ACC112 (cell line): ENCODE data around the gene ABCG2.
A peak's percentile ranks its signal among the peaks of the same experiment; 100 is the strongest.

Source experiments
- H2AFZ ChIP-seq: fragments of 200-600 bp; sonication (generic); one replicate; pipeline ENCODE4 v1.6.0; 2017; ENCODE audit warnings: antibody characterized with exemption, low read length; ENCODE audit not compliant: unreplicated experiment
- H3K27ac ChIP-seq: fragments of 200-600 bp; sonication (generic); 2 replicates; pipeline ENCODE4 v1.5.1; 2014; ENCODE audit warnings: low read depth, mild to moderate bottlenecking, antibody characterized with exemption, low read length, moderate library complexity
- H3K27me3 ChIP-seq: fragments of 200-600 bp; sonication (generic); 2 replicates; pipeline ENCODE4 v1.6.1; 2014; ENCODE audit warnings: mild to moderate bottlenecking, antibody characterized with exemption, low read length, moderate library complexity, mixed read lengths; ENCODE audit not compliant: insufficient read depth
- H3K36me3 ChIP-seq: fragments of 200-600 bp; sonication (generic); 2 replicates; pipeline ENCODE4 v1.6.1; 2016; ENCODE audit warnings: mild to moderate bottlenecking, antibody characterized with exemption, low read length, moderate library complexity, mixed read lengths; ENCODE audit not compliant: insufficient read depth
- H3K4me1 ChIP-seq: fragments of 200-600 bp; sonication (generic); one replicate; pipeline ENCODE4 v1.6.1; 2016; ENCODE audit warnings: low read length, mixed read lengths; ENCODE audit not compliant: insufficient read depth, unreplicated experiment, control insufficient read depth
- H3K4me3 ChIP-seq: fragments of 200-600 bp; sonication (generic); 2 replicates; pipeline ENCODE4 v1.5.1; 2014; ENCODE audit warnings: mild to moderate bottlenecking, low read depth, low read length
- H3K79me2 ChIP-seq: fragments of 200-600 bp; sonication (generic); one replicate; pipeline ENCODE4 v1.6.0; 2016; ENCODE audit warnings: low read length; ENCODE audit not compliant: control insufficient read depth, unreplicated experiment, insufficient read depth

ABCG2 gene

GRCh38 chr4:88158489-88159228 lies at the start of gene ABCG2:
ABCG2 (minus strand) TSS chr4:88158639; CDS start chr4:88139995, 18,644 bp downstream.
- no peaks in the 10 kb centered on the region for H3K36me3 ChIP-seq
- H3K4me1 ChIP-seq = peaks cover 12% of the 10 kb centered on the region
- no peaks in the 10 kb centered on the region for H3K79me2 ChIP-seq
- H3K4me3 ChIP-seq = peak within 1 kb of the TSS; percentile 83
- H2AFZ ChIP-seq = peak within 1 kb of the TSS; percentile 26
- no peak within 1 kb of the TSS for H3K27ac ChIP-seq
- no peaks in the 10 kb centered on the region for H3K27me3 ChIP-seq

GRCh38 chr4:88208156-88208555 lies 49.7 kb upstream of the ABCG2 start:
- Histone ChIP-seq H2AFZ (no peak overlapping the region), H3K36me3 (no peaks in the 10 kb centered on the region), H3K27ac (no peak overlapping the region), H3K79me2 (no peaks in the 10 kb centered on the region), H3K4me1 (no peaks in the 10 kb centered on the region), H3K4me3 (no peak overlapping the region), H3K27me3 (no peaks in the 10 kb centered on the region)

- H3K27me3 ChIP-seq = no peaks in the 10 kb centered on the region
- H3K79me2 ChIP-seq = no peaks in the 10 kb centered on the region
- H3K4me3 ChIP-seq = no peak overlapping the region
- H3K27ac ChIP-seq = no peak overlapping the region
- no peaks in the 10 kb centered on the region for H3K4me1 ChIP-seq
- H2AFZ ChIP-seq = no peak overlapping the region
- H3K36me3 ChIP-seq = no peaks in the 10 kb centered on the region
Measured at GRCh38 chr4:88207171-88207570, 48.7 kb upstream of the ABCG2 start.

- no peak overlapping the region for H3K27ac ChIP-seq
- no peaks in the 10 kb centered on the region for H3K79me2 ChIP-seq
- no peak overlapping the region for H2AFZ ChIP-seq
- no peaks in the 10 kb centered on the region for H3K4me1 ChIP-seq
- no peak overlapping the region for H3K4me3 ChIP-seq
- H3K27me3 ChIP-seq = no peaks in the 10 kb centered on the region
- H3K36me3 ChIP-seq = no peaks in the 10 kb centered on the region
Measured at GRCh38 chr4:88204882-88205281, 46.4 kb upstream of the ABCG2 start.

GRCh38 chr4:88202443-88202842 lies 44.0 kb upstream of the ABCG2 start:
- H3K4me3 ChIP-seq = no peak overlapping the region
- no peak overlapping the region for H2AFZ ChIP-seq
- no peaks in the 10 kb centered on the region for H3K36me3 ChIP-seq
- H3K4me1 ChIP-seq = no peaks in the 10 kb centered on the region
- H3K27ac ChIP-seq = no peak overlapping the region
- H3K79me2 ChIP-seq = no peaks in the 10 kb centered on the region
- no peaks in the 10 kb centered on the region for H3K27me3 ChIP-seq

- Histone ChIP-seq H3K27ac (no peak overlapping the region), H3K27me3 (no peaks in the 10 kb centered on the region), H2AFZ (no peak overlapping the region), H3K4me3 (no peak overlapping the region), H3K4me1 (peaks cover 3% of the 10 kb centered on the region), H3K79me2 (no peaks in the 10 kb centered on the region), H3K36me3 (no peaks in the 10 kb centered on the region)
Measured at GRCh38 chr4:88200186-88200585, 41.7 kb upstream of the ABCG2 start.

GRCh38 chr4:88196523-88197185 lies 38.2 kb upstream of the ABCG2 start:
- Histone ChIP-seq H3K4me3 (no peak overlapping the region), H3K27ac (no peak overlapping the region), H3K4me1 (peaks cover 3% of the 10 kb centered on the region), H3K27me3 (no peaks in the 10 kb centered on the region), H3K36me3 (no peaks in the 10 kb centered on the region), H2AFZ (no peak overlapping the region), H3K79me2 (no peaks in the 10 kb centered on the region)

GRCh38 chr4:88196013-88196365 lies 37.5 kb upstream of the ABCG2 start:
- no peaks in the 10 kb centered on the region for H3K27me3 ChIP-seq
- no peak overlapping the region for H2AFZ ChIP-seq
- H3K4me3 ChIP-seq = no peak overlapping the region
- no peaks in the 10 kb centered on the region for H3K36me3 ChIP-seq
- no peak overlapping the region for H3K27ac ChIP-seq
- no peaks in the 10 kb centered on the region for H3K79me2 ChIP-seq
- peaks cover 8% of the 10 kb centered on the region for H3K4me1 ChIP-seq

- Histone ChIP-seq H3K27ac (no peak overlapping the region), H3K4me3 (no peak overlapping the region)
Measured at GRCh38 chr4:88195328-88196012, 37.0 kb upstream of the ABCG2 start.

GRCh38 chr4:88191404-88191803 lies 33.0 kb upstream of the ABCG2 start:
- Histone ChIP-seq H3K36me3 (no peaks in the 10 kb centered on the region), H2AFZ (no peak overlapping the region), H3K4me1 (peaks cover 15% of the 10 kb centered on the region), H3K4me3 (no peak overlapping the region), H3K27me3 (no peaks in the 10 kb centered on the region), H3K79me2 (no peaks in the 10 kb centered on the region), H3K27ac (no peak overlapping the region)

More at GRCh38 chr4:88195328-88196012, 37.0 kb upstream of the ABCG2 start:
- Histone ChIP-seq H3K27me3 (no peaks in the 10 kb centered on the region), H2AFZ (no peak overlapping the region), H3K4me1 (peaks cover 8% of the 10 kb centered on the region), H3K36me3 (no peaks in the 10 kb centered on the region), H3K79me2 (no peaks in the 10 kb centered on the region)
